Heart left ventricle (tissue), 16 donors: ENCODE data around the gene IFNAR1. TPM values are rescaled to one million over a fixed set of nuclear protein-coding genes. Genes with fewer than 3 reads are reported as not detected.

ENCODE experiments used
- ATAC-seq, 4 donors: fragments of 200-7000 bp; cut with Tn5 transposase; one replicate each; pipeline ENCODE4 v1.9.1; 2020 to 2022; ENCODE audit warnings: moderate library complexity in 4 of 4, mild to moderate bottlenecking in 3 of 4, moderate number of reproducible peaks in 1 of 4
- DNase-seq, 5 donors: peaks; one replicate each; pipeline ENCODE4 v3.0.0-alpha.2; 2020
- H3K27ac ChIP-seq, 12 donors: fragments of 200-600 bp; sonication (generic) in 4 of 12; one replicate each; pipeline versions ENCODE4 v1.5.0 to v1.8.0; 2016 to 2022; ENCODE audit warnings: mild to moderate bottlenecking in 2 of 12
- H3K27me3 ChIP-seq, 9 donors: fragments of 200-600 bp; sonication (generic) in 2 of 9; one replicate each; pipeline versions ENCODE4 v1.5.1 to v1.8.0; 2016 to 2022; ENCODE audit warnings: mild to moderate bottlenecking in 3 of 9
- H3K36me3 ChIP-seq, 9 donors: fragments of 200-600 bp; sonication (generic) in 2 of 9; one replicate each; pipeline versions ENCODE4 v1.5.0 to v1.8.0; 2018 to 2022; ENCODE audit warnings: mild to moderate bottlenecking in 2 of 9
- H3K4me1 ChIP-seq, 12 donors: fragments of 200-600 bp; sonication (generic) in 4 of 12; one replicate each; pipeline versions ENCODE4 v1.5.0 to v1.8.0; 2016 to 2022; ENCODE audit warnings: mild to moderate bottlenecking in 3 of 12
- H3K4me3 ChIP-seq, 12 donors: fragments of 200-600 bp; sonication (generic) in 4 of 12; one replicate each; pipeline versions ENCODE4 v1.5.0 to v1.8.0; 2017 to 2022; ENCODE audit warnings: mild to moderate bottlenecking in 9 of 12, moderate library complexity in 4 of 12
- H3K9me3 ChIP-seq, 12 donors: fragments of 200-600 bp; sonication (generic) in 4 of 12; one replicate each; pipeline versions ENCODE4 v1.5.0 to v1.8.0; 2016 to 2022; ENCODE audit warnings: mild to moderate bottlenecking in 1 of 12
- CTCF ChIP-seq, 12 donors: fragments of 200-600 bp; sonication (generic) in 4 of 12; IDR thresholded peaks; one replicate each; pipeline versions ENCODE4 v1.5.0 to v1.8.0; 2018 to 2022; ENCODE audit warnings: antibody characterized with exemption in 12 of 12, mild to moderate bottlenecking in 5 of 12
- POLR2A ChIP-seq, 2 donors: fragments of 450-650 bp; IDR thresholded peaks; one replicate each; pipeline ENCODE4 v1.6.1; 2017; ENCODE audit warnings: antibody characterized with exemption in 2 of 2, mild to moderate bottlenecking in 2 of 2, moderate library complexity in 2 of 2
- WGBS, 4 donors: extraction: QIAGEN DNeasy Blood & Tissue Kit in 2 of 4; methylation state at CpG; one replicate each; pipeline versions ENCODE4 v1.1.5 to v1.1.7; 2013 to 2018; 5-methylcytosine and 5-hydroxymethylcytosine counted together
- intact Hi-C, 10 donors: fragments of 100-400 bp; cut with DNase I; formaldehyde crosslinking; loops; one replicate each; pipeline versions ENCODE4 v1.11.1 to v1.14.2; 2022
- polyA plus RNA-seq, 2 donors: library from polyadenylated mRNA; stranded (reverse); fragments of 200-250 nt; gene quantifications; one replicate each; pipeline ENCODE4 v1.2.3, GENCODE V29; 2013
- total RNA-seq, 9 donors: library from RNA; depleted of rRNA in 2 of 9; stranded (reverse); fragments of >200 nt in 2 of 9; fragmentation: NEBNext Ultra II Directional in 3 of 9; extraction: Animal tissue kit (Norgen Biotek cat#: 25700) in 3 of 9; gene quantifications; one replicate each; pipeline versions ENCODE4 v1.1.0 to v1.2.4, GENCODE V29; 2016 to 2023
- donor health status: ischemic (EF 13 %, LVEDD 7.1; RV severe dilation, severe dysfunction).
- donor health status: healthy with polysubstance abuse.
- donor health status: DM: no; HTN: yes; CAD: no.
- donor health status: DM: no; HTN: no; CAD: no.
- donor health status: ischemic (EF 25% LVEDD 6.9; RV normal size, moderate dysfunction).
- donor health status: ischemic (EF 25% LVEDD 5.7; RV mildly dilated, moderate dysfunction).
- donor health status: healthy.
- donor health status: DM: yes; HTN: yes; CAD: no.
- donor health status: ischemic (EF 35%, LVEDD 5.7; RV mildly dilated, moderate dysfunction).
- donor health status: nonischemic (EF 11% LVEDD 7.7; RV severe dilation, severe dysfunction).
- donor health status: DM: yes; HTN: yes; CAD: no.
- donor health status: PGD.
- donor health status: ischemic (EF 29% LVEDD 5.4; RV normal size, mild dysfunction).
- donor health status: nonischemic (EF 23%, LVEDD 6.1; RV moderate dilation, normal function).

IFNAR1 gene
- total and polyA plus RNA-seq, 11 donors: 6.5 to 38.9 (median 22.5) TPM

- peak overlapping the region in 1 of 12 donors; percentile 43 for H3K27ac ChIP-seq
- intact Hi-C loops: no loop called here
- DNase-seq (no peak), ATAC-seq (no peak)
- TF ChIP-seq CTCF (IDR thresholded peaks at IDR 0.05) (no peak), POLR2A (IDR thresholded peaks at IDR 0.05) (no peak)
- H3K36me3 ChIP-seq: peaks cover 0 to 63% (median 58%) of the 10 kb centered on the region in 9 donors
- H3K4me1 ChIP-seq: peaks cover 0 to 27% (median 11%) of the 10 kb centered on the region in 12 donors
- WGBS, 4 donors: 80 to 86% (median 84%) methylated on average over 1 of the region's 1 CpG
- H3K27me3 ChIP-seq: no peaks in the 10 kb centered on the region
- no peak overlapping the region for H3K4me3 ChIP-seq
- peaks cover 0 to 3% (median 0%) of the 10 kb centered on the region in 12 donors for H3K9me3 ChIP-seq
These were observed 14.4 kb downstream of the IFNAR1 start for GRCh38 chr21:33339135-33339534.

GRCh38 chr21:33339918-33340317, 15.1 kb downstream of the IFNAR1 start:
- DNase-seq: no peak
- H3K4me3 ChIP-seq: no peak overlapping the region
- peak overlapping the region in 1 of 12 donors; percentile 43 for H3K27ac ChIP-seq
- peaks cover 0 to 71% (median 64%) of the 10 kb centered on the region in 9 donors for H3K36me3 ChIP-seq
- intact Hi-C loops: no loop called here
- no peaks in the 10 kb centered on the region for H3K27me3 ChIP-seq
- ATAC-seq: no peak
- TF ChIP-seq CTCF (IDR thresholded peaks at IDR 0.05) (no peak), POLR2A (IDR thresholded peaks at IDR 0.05) (no peak)
- WGBS, 4 donors: 56 to 73% (median 61%) methylated on average over 2 of the region's 2 CpGs
- H3K9me3 ChIP-seq: no peaks in the 10 kb centered on the region
- peaks cover 0 to 24% (median 10%) of the 10 kb centered on the region in 12 donors for H3K4me1 ChIP-seq

- no peaks in the 10 kb centered on the region for H3K27me3 ChIP-seq
- intact Hi-C loops: no loop called here
- H3K9me3 ChIP-seq: no peaks in the 10 kb centered on the region
- peaks cover 0 to 99% (median 95%) of the 10 kb centered on the region in 9 donors for H3K36me3 ChIP-seq
- 95 to 98% (median 97%) methylated on average over 5 of the region's 5 CpGs for WGBS, 4 donors
- H3K4me1 ChIP-seq: peaks cover 0 to 13% (median under 1%) of the 10 kb centered on the region in 12 donors
- no peak for DNase-seq
- no peak overlapping the region for H3K4me3 ChIP-seq
- TF ChIP-seq CTCF (IDR thresholded peaks at IDR 0.05): no peak
- no peak for TF ChIP-seq POLR2A (IDR thresholded peaks at IDR 0.05)
- no peak for ATAC-seq
- H3K27ac ChIP-seq: no peak overlapping the region
These were observed 21.0 kb downstream of the IFNAR1 start for GRCh38 chr21:33345751-33346238.

- Histone ChIP-seq H3K4me1 (peaks cover 0 to 8% (median 0%) of the 10 kb centered on the region in 12 donors), H3K36me3 (peaks cover 0 to 98% (median 95%) of the 10 kb centered on the region in 9 donors), H3K27ac (no peak overlapping the region), H3K9me3 (no peaks in the 10 kb centered on the region), H3K4me3 (no peak overlapping the region), H3K27me3 (no peaks in the 10 kb centered on the region)
- TF ChIP-seq CTCF (IDR thresholded peaks at IDR 0.05) (no peak), POLR2A (IDR thresholded peaks at IDR 0.05) (no peak)
- 57 to 80% (median 73%) methylated on average over 3 of the region's 3 CpGs for WGBS, 4 donors
- ATAC-seq: peak in 2 of 4 donors; percentile 49 to 62
- no peak for DNase-seq
- intact Hi-C loops: no loop called here
These were observed 23.9 kb downstream of the IFNAR1 start for GRCh38 chr21:33348706-33349105.
